ENCODE measurements around the gene LPCAT1. TPM values are rescaled to one million over a fixed set of nuclear protein-coding genes. Genes with fewer than 3 reads are reported as not detected.

The LPCAT1 gene
- total and polyA plus RNA-seq, 2 of the 13 experiments (the other 11 are each of a cell fraction or from before 2014, with no cell fraction given), result 29.8 to 90.6 TPM

- no peak; the same call in 1 of the 2 replicates for TF ChIP-seq ERF (CRISPR knock-in tag; IDR thresholded peaks at IDR 0.05)
- TF ChIP-seq DDIT3 (CRISPR knock-in tag; IDR thresholded peaks at IDR 0.05), result no peak
- peak; percentile 67; the same call in 1 of the 2 replicates for TF ChIP-seq ZNF501 (CRISPR knock-in tag; IDR thresholded peaks at IDR 0.05)
- 0 out of 2 replicates have a peak, but pooled peaks have one; percentile 17 for TF ChIP-seq ZNF629 (CRISPR knock-in tag; conservative IDR thresholded peaks at IDR 0.05)
- no peak for TF ChIP-seq HNF4G (IDR thresholded peaks at IDR 0.05; ENCODE audit: borderline replicate concordance, low read depth, low read length)
- TF ChIP-seq HNF4G (CRISPR knock-in tag; IDR thresholded peaks at IDR 0.05; ENCODE audit: borderline replicate concordance, low read depth), result peak; percentile 12; the same call in 1 of the 2 replicates
- TF ChIP-seq ZNF512B (CRISPR knock-in tag; IDR thresholded peaks at IDR 0.05; ENCODE audit: borderline replicate concordance), result no peak
- no peak; the same call in 1 of the 2 replicates for TF ChIP-seq ZNF292 (CRISPR knock-in tag; IDR thresholded peaks at IDR 0.05; ENCODE audit: borderline replicate concordance, low read depth)
- TF ChIP-seq TBX2 (CRISPR knock-in tag; IDR thresholded peaks at IDR 0.05; ENCODE audit: borderline replicate concordance), result peak; percentile 32; the same call in 1 of the 2 replicates
- peak; percentile 71 for TF ChIP-seq ZFX (CRISPR knock-in tag; IDR thresholded peaks at IDR 0.05; ENCODE audit: low read depth)
- no peak for TF ChIP-seq ZNF619 (CRISPR knock-in tag; IDR thresholded peaks at IDR 0.05)
- TF ChIP-seq PLSCR1 (CRISPR knock-in tag; IDR thresholded peaks at IDR 0.05; ENCODE audit: borderline replicate concordance), result no peak
- TF ChIP-seq PTBP1 (IDR thresholded peaks at IDR 0.05; ENCODE audit: low read depth, low read length, poor library complexity, severe bottlenecking), result no peak
- no peak for TF ChIP-seq PLRG1 (conservative IDR thresholded peaks at IDR 0.05)
- TF ChIP-seq RAD51 (IDR thresholded peaks at IDR 0.05; ENCODE audit: borderline replicate concordance), result no peak
- TF ChIP-seq ZNF83 (CRISPR knock-in tag; IDR thresholded peaks at IDR 0.05; ENCODE audit: borderline replicate concordance), result no peak
- 0 out of 2 replicates have a peak, but pooled peaks have one; percentile 44 for TF ChIP-seq NFKBIZ (CRISPR knock-in tag; IDR thresholded peaks at IDR 0.05)
- peak; percentile 14; the same call in 1 of the 2 replicates for TF ChIP-seq PHF8 (CRISPR knock-in tag; IDR thresholded peaks at IDR 0.05)
- TF ChIP-seq DNMT1 (CRISPR knock-in tag; IDR thresholded peaks at IDR 0.05), result no peak
- TF ChIP-seq ZNF563 (CRISPR knock-in tag; IDR thresholded peaks at IDR 0.05), result no peak
- TF ChIP-seq ZNF547 (CRISPR knock-in tag; IDR thresholded peaks at IDR 0.05), result no peak
- peak; percentile 60; the same call in 1 of the 2 replicates for TF ChIP-seq ZFY (CRISPR knock-in tag; IDR thresholded peaks at IDR 0.05)
- TF ChIP-seq IRF2 (CRISPR knock-in tag; IDR thresholded peaks at IDR 0.05), result peak; percentile 41; the same call in 1 of the 2 replicates
- no peak for TF ChIP-seq SIX1 (CRISPR knock-in tag; IDR thresholded peaks at IDR 0.05; ENCODE audit: borderline replicate concordance)
Observed at GRCh38 chr5:1564182-1564748, 40.5 kb upstream of the LPCAT1 start (continued).

Measured in HepG2 (cell line).